ENCODE results near the gene GPC6.

Gene GPC6

GRCh38 chr13:93328943-93329342, 102.3 kb downstream of the GPC6 start:
- no peaks in the 10 kb centered on the region for H3K27me3 ChIP-seq (ENCODE audit: insufficient read depth, poor library complexity, severe bottlenecking)
- DNase-seq (ENCODE audit: low read depth in 1 of 2, low spot score in 1 of 2): no peak

GRCh38 chr13:93336728-93337127, 110.1 kb downstream of the GPC6 start:
- H3K4me3 ChIP-seq (replicated peaks; ENCODE audit: insufficient read depth, low read length): no peak overlapping the region
- TF ChIP-seq POLR2AphosphoS5 (IDR thresholded peaks at IDR 0.05; ENCODE audit: low read depth) (no peak), CTCF (IDR thresholded peaks at IDR 0.05; ENCODE audit: insufficient read depth, low read length) (no peak), GABPA (IDR thresholded peaks at IDR 0.05; ENCODE audit: low read depth) (no peak), REST (IDR thresholded peaks at IDR 0.05; ENCODE audit: insufficient replicate concordance, low read depth) (no peak), SPI1 (IDR thresholded peaks at IDR 0.05; ENCODE audit: borderline replicate concordance, low read depth) (no peak)
- no peak overlapping the region for H3K27ac ChIP-seq (replicated peaks)
- no peaks in the 10 kb centered on the region for H3K27me3 ChIP-seq (ENCODE audit: insufficient read depth, poor library complexity, severe bottlenecking)
- DNase-seq (ENCODE audit: low read depth in 1 of 2, low spot score in 1 of 2): no peak

More at GRCh38 chr13:93328943-93329342, 102.3 kb downstream of the GPC6 start:
- TF ChIP-seq SPI1 (IDR thresholded peaks at IDR 0.05; ENCODE audit: borderline replicate concordance, low read depth) (no peak), REST (IDR thresholded peaks at IDR 0.05; ENCODE audit: insufficient replicate concordance, low read depth) (no peak), POLR2AphosphoS5 (IDR thresholded peaks at IDR 0.05; ENCODE audit: low read depth) (no peak), CTCF (IDR thresholded peaks at IDR 0.05; ENCODE audit: insufficient read depth, low read length) (no peak), GABPA (IDR thresholded peaks at IDR 0.05; ENCODE audit: low read depth) (no peak)
- H3K27ac ChIP-seq (replicated peaks): no peak overlapping the region
- H3K4me3 ChIP-seq (replicated peaks; ENCODE audit: insufficient read depth, low read length): no peak overlapping the region

- DNase-seq (ENCODE audit: low read depth in 1 of 2, low spot score in 1 of 2): no peak
- TF ChIP-seq SPI1 (IDR thresholded peaks at IDR 0.05; ENCODE audit: borderline replicate concordance, low read depth) (no peak), POLR2AphosphoS5 (IDR thresholded peaks at IDR 0.05; ENCODE audit: low read depth) (no peak)
- Histone ChIP-seq H3K4me3 (replicated peaks; ENCODE audit: insufficient read depth, low read length) (no peak overlapping the region), H3K27ac (replicated peaks) (no peak overlapping the region), H3K27me3 (ENCODE audit: insufficient read depth, poor library complexity, severe bottlenecking) (no peaks in the 10 kb centered on the region)
Observed at GRCh38 chr13:93338030-93338429, 111.4 kb downstream of the GPC6 start.

- TF ChIP-seq SPI1 (IDR thresholded peaks at IDR 0.05; ENCODE audit: borderline replicate concordance, low read depth) (no peak), REST (IDR thresholded peaks at IDR 0.05; ENCODE audit: insufficient replicate concordance, low read depth) (no peak), POLR2AphosphoS5 (IDR thresholded peaks at IDR 0.05; ENCODE audit: low read depth) (no peak), CTCF (IDR thresholded peaks at IDR 0.05; ENCODE audit: insufficient read depth, low read length) (no peak), GABPA (IDR thresholded peaks at IDR 0.05; ENCODE audit: low read depth) (no peak)
- DNase-seq (ENCODE audit: low read depth in 1 of 2, low spot score in 1 of 2): no peak
- Histone ChIP-seq H3K4me3 (replicated peaks; ENCODE audit: insufficient read depth, low read length) (no peak overlapping the region), H3K27me3 (ENCODE audit: insufficient read depth, poor library complexity, severe bottlenecking) (no peaks in the 10 kb centered on the region), H3K27ac (replicated peaks) (no peak overlapping the region)
Observed at GRCh38 chr13:93338906-93339305, 112.3 kb downstream of the GPC6 start.

Data from HL-60 (cell line).